OCI-LY3 (cell line): ENCODE data around the gene TAS2R4.
"Not testable (repeated sequence)": the region's sequence is repeated elsewhere in the genome, so short reads cannot be mapped to it uniquely, and the experiment has no call there.

Experiments used
- H2AFZ ChIP-seq: fragments of 200-600, 300-600 bp; shearing (Covaris generic); 2 replicates; pipeline ENCODE4 v1.6.0; 2014; ENCODE audit warnings: antibody characterized with exemption, low read depth, low read length
- H3K27ac ChIP-seq: fragments of 200-600, 300-600 bp; sonication (generic); 2 replicates; pipeline ENCODE4 v1.5.1; 2014; ENCODE audit warnings: mild to moderate bottlenecking, low read length, moderate library complexity, mixed read lengths
- H3K27me3 ChIP-seq: fragments of 200-600, 300-600 bp; sonication (generic); 2 replicates; pipeline ENCODE4 v1.6.1; 2014; ENCODE audit warnings: low read depth, low read length, mixed read lengths
- H3K36me3 ChIP-seq: fragments of 200-600, 300-600 bp; sonication (generic); replicated peaks from 2 replicates; pipeline ENCODE3; 2014; ENCODE audit warnings: low read depth, low read length, mixed read lengths
- H3K4me1 ChIP-seq: fragments of 300-600, 200-600 bp; sonication (generic); 2 replicates; pipeline ENCODE4 v1.6.1; 2014; ENCODE audit warnings: low read length, mixed read lengths
- H3K4me2 ChIP-seq: fragments of 200-600, 300-600 bp; sonication (generic); 2 replicates; pipeline ENCODE4 v1.6.1; 2014; ENCODE audit warnings: low read length, mixed read lengths
- H3K4me3 ChIP-seq: fragments of 300-600, 200-600 bp; sonication (generic); 2 replicates; pipeline ENCODE4 v1.5.1; 2014; ENCODE audit warnings: antibody characterized with exemption, mild to moderate bottlenecking, low read length, moderate library complexity
- H3K79me2 ChIP-seq: fragments of 300-600, 200-600 bp; shearing (Covaris generic); 2 replicates; pipeline ENCODE4 v1.6.1; 2014; ENCODE audit warnings: mild to moderate bottlenecking, low read length, mixed read lengths
- H3K9ac ChIP-seq: fragments of 300-600, 200-600 bp; shearing (Covaris generic); 2 replicates; pipeline ENCODE4 v1.6.0; 2014; ENCODE audit warnings: mild to moderate bottlenecking, low read length, moderate library complexity
- H3K9me3 ChIP-seq: fragments of 200-600, 300-600 bp; shearing (Covaris generic); 2 replicates; pipeline ENCODE4 v1.6.1; 2014; ENCODE audit warnings: low read length, mixed read lengths; ENCODE audit not compliant: insufficient read depth
- H4K20me1 ChIP-seq: fragments of 200-600, 300-600 bp; sonication (generic); 2 replicates; pipeline ENCODE4 v1.6.1; 2016; ENCODE audit warnings: low read length, mixed read lengths; ENCODE audit not compliant: insufficient read depth
- EZH2phosphoT487 ChIP-seq: fragments of 200-600 bp; shearing (Covaris generic); IDR thresholded peaks from 2 replicates; pipeline ENCODE4 v1.6.1; 2018; ENCODE audit warnings: antibody characterized with exemption, mixed run types, low read depth
- TF ChIP-seq, protein P1 (sequence below): fragments of 200-600, 300-600 bp; sonication (generic); IDR thresholded peaks from 2 replicates; pipeline ENCODE4 v1.5.1; 2014; ENCODE audit warnings: antibody characterized with exemption, low read length, low read depth

The TAS2R4 gene

DNA sequence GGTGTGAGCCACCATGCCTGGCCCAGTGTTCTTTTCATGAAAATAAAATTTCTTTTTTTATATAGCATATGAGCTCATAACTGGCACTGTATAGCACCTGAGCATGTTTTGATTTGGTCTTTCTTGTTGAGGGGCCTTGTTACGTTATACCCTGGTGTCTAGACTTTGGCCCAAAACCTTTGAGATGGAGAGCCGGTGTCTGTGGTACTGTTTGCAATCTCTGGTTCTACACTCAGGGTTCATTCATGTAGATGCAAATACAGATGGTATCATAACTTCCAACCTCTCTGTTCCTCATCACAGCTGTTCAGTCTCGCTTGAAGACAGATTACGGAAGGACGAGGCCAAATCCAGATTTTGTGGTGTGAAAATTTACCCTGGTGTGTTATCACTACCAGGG, 13.4 kb downstream of the TAS2R4 start, which contains the start of gene TAS2R5:
TSS of gene TAS2R5 (plus strand) at position 301 of the 400 bp plus-strand sequence. CDS start 145 bp downstream, outside the sequence.
- Histone ChIP-seq H4K20me1 (no peaks in the 10 kb centered on the region), H3K9me3 (no peaks in the 10 kb centered on the region), H3K4me3 (no peak within 1 kb of the TSS), H3K27me3 (no peaks in the 10 kb centered on the region), H3K4me2 (no peak within 1 kb of the TSS), H3K79me2 (no peaks in the 10 kb centered on the region), H3K27ac (no peak within 1 kb of the TSS), H3K9ac (no peak within 1 kb of the TSS), H3K4me1 (no peaks in the 10 kb centered on the region), H3K36me3 (no peaks in the 10 kb centered on the region), H2AFZ (no peak within 1 kb of the TSS)
- TF ChIP-seq, protein P1, sequence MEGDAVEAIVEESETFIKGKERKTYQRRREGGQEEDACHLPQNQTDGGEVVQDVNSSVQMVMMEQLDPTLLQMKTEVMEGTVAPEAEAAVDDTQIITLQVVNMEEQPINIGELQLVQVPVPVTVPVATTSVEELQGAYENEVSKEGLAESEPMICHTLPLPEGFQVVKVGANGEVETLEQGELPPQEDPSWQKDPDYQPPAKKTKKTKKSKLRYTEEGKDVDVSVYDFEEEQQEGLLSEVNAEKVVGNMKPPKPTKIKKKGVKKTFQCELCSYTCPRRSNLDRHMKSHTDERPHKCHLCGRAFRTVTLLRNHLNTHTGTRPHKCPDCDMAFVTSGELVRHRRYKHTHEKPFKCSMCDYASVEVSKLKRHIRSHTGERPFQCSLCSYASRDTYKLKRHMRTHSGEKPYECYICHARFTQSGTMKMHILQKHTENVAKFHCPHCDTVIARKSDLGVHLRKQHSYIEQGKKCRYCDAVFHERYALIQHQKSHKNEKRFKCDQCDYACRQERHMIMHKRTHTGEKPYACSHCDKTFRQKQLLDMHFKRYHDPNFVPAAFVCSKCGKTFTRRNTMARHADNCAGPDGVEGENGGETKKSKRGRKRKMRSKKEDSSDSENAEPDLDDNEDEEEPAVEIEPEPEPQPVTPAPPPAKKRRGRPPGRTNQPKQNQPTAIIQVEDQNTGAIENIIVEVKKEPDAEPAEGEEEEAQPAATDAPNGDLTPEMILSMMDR = no peak
- TF ChIP-seq EZH2phosphoT487 = no peak

DNA sequence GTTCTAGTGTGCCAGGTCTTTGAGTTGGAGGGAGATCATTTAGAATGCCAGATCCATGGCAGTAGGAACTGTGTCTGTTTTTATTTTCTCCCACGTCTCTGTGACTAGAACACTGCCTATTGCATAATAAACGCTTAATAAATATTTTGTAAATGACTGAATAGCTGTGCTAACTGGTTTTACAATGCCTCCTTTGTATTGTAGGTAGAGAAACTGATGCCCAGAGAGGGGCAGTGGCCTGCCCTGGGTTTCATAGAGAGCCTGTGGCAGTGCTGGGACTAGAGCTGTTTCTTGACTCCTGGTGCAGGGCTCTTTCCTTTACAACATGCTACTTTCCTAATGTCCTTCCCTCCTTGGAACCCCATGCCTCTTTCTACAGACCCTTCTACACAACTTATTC, 16.1 kb downstream of the TAS2R4 start:
- H4K20me1 ChIP-seq = no peaks in the 10 kb centered on the region
- H3K27ac ChIP-seq = no peak overlapping the region
- H3K4me2 ChIP-seq = no peak overlapping the region

DNA sequence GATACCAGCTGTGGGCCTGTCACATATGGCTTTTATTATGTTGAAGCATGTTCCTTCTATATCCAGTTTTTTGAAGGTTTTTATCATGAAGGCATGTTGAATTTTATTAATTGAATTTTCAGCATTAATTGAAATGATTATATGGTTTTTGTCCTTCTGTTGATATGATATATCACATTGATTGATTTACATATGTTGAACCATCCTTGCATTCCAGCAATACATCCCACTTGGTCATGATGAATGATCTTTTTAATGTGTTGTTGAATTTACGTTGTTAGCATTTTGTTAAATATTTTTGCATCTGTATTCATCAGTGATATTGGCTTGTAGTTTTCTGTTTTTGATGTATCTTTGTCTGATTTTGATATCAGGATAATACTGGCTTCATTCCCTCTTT, 43.6 kb downstream of the TAS2R4 start:
- Histone ChIP-seq H4K20me1 (no peaks in the 10 kb centered on the region), H3K4me2 (no peak overlapping the region), H3K9ac (no peak overlapping the region), H3K27ac (no peak overlapping the region), H3K36me3 (no peaks in the 10 kb centered on the region), H3K4me3 (no peak overlapping the region), H3K27me3 (no peaks in the 10 kb centered on the region), H3K79me2 (no peaks in the 10 kb centered on the region), H3K9me3 (no peaks in the 10 kb centered on the region), H3K4me1 (no peaks in the 10 kb centered on the region), H2AFZ (no peak overlapping the region)
- TF ChIP-seq, protein P1 = no peak
- no peak for TF ChIP-seq EZH2phosphoT487

More for the DNA sequence above, 16.1 kb downstream of the TAS2R4 start:
- Histone ChIP-seq H3K79me2 (no peaks in the 10 kb centered on the region), H2AFZ (no peak overlapping the region), H3K27me3 (no peaks in the 10 kb centered on the region), H3K9ac (no peak overlapping the region), H3K9me3 (no peaks in the 10 kb centered on the region), H3K4me1 (no peaks in the 10 kb centered on the region), H3K36me3 (no peaks in the 10 kb centered on the region), H3K4me3 (no peak overlapping the region)
- TF ChIP-seq, protein P1 = no peak
- TF ChIP-seq EZH2phosphoT487 = no peak

DNA sequence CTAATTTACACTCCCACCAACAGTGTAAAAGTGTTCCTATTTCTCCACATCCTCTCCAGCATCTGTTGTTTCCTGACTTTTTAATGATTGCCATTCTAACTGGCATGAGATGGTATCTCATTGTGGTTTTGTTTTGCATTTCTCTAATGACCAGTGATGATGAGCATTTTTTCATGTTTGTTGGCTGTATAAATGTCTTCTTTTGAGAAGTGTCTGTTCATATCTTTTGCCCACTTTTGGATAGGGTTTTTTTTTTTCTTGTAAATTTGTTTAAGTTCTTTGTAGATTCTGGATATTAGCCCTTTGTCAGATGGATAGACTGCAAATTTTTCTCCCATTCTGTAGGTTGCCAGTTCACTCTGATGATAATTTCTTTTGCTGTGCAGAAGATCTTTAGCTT, 46.0 kb downstream of the TAS2R4 start:
- not testable (repeated sequence) for H3K4me3 ChIP-seq, H3K9ac ChIP-seq, H2AFZ ChIP-seq, H3K36me3 ChIP-seq, H3K4me2 ChIP-seq, H3K4me1 ChIP-seq, H3K79me2 ChIP-seq, H3K27me3 ChIP-seq, H4K20me1 ChIP-seq, H3K9me3 ChIP-seq, H3K27ac ChIP-seq
